ENCODE results near the gene LDHB.

The LDHB gene

DNA sequence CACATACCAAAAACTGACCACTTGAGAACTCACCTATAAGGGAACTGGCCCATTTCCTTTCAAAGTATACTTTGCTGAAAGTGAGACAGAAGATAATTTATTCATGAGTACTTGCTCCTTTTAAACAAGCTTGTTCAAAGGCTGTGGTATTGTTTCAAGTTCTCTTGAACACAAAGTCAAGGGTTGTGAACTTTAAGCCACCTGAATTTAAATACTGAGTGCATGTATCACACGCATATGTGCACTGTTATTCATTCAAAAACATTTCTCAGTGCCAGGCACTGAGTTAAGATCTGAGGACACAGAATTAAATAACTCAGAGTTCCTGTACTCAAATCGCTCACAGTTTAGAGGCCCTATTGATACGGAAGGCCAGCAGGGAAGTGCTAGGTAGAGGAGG, 19.1 kb upstream of the LDHB start:
- TF ChIP-seq ESRRG (CRISPR knock-in tag; IDR thresholded peaks at IDR 0.05) = no peak
- no peak for TF ChIP-seq TOX (CRISPR knock-in tag; IDR thresholded peaks at IDR 0.05; ENCODE audit: borderline replicate concordance)
- TF ChIP-seq PATZ1 (CRISPR knock-in tag; IDR thresholded peaks at IDR 0.05; ENCODE audit: borderline replicate concordance) = no peak
- no peak for TF ChIP-seq BACH2 (CRISPR knock-in tag; IDR thresholded peaks at IDR 0.05; ENCODE audit: borderline replicate concordance)
- TF ChIP-seq ZNF565 (CRISPR knock-in tag; conservative IDR thresholded peaks at IDR 0.05; ENCODE audit: low read depth) = no peak
- TF ChIP-seq RARB (CRISPR knock-in tag; IDR thresholded peaks at IDR 0.05) = no peak
- no peak for TF ChIP-seq TCF4 (CRISPR knock-in tag; IDR thresholded peaks at IDR 0.05; ENCODE audit: borderline replicate concordance)
- TF ChIP-seq, protein P1, sequence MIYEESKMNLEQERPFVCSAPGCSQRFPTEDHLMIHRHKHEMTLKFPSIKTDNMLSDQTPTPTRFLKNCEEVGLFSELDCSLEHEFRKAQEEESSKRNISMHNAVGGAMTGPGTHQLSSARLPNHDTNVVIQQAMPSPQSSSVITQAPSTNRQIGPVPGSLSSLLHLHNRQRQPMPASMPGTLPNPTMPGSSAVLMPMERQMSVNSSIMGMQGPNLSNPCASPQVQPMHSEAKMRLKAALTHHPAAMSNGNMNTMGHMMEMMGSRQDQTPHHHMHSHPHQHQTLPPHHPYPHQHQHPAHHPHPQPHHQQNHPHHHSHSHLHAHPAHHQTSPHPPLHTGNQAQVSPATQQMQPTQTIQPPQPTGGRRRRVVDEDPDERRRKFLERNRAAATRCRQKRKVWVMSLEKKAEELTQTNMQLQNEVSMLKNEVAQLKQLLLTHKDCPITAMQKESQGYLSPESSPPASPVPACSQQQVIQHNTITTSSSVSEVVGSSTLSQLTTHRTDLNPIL (CRISPR knock-in tag; IDR thresholded peaks at IDR 0.05; ENCODE audit: low read depth) = no peak
- no peak for ATAC-seq

DNA sequence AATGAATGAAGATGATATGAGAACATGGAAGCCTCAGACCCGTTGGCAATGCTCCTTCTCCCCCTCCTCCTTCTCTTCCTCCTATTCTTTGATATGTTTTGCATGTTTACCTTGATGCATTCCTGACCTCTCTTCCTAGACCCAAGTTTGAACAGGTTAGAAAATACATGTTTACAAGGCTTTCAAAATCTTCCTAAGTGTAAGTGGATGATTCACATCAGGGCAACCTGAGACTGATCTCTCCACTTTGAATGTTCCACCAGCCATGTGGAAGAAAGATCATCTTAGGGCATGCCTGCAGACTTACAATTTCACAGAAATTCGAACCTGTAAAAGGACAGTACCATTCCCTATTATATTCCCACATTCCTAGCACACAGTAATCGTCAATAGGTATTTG, 18.0 kb upstream of the LDHB start:
- TF ChIP-seq BACH2 (CRISPR knock-in tag; IDR thresholded peaks at IDR 0.05; ENCODE audit: borderline replicate concordance) (no peak), ZFP30 (CRISPR knock-in tag; IDR thresholded peaks at IDR 0.05) (no peak), ZNF70 (CRISPR knock-in tag; IDR thresholded peaks at IDR 0.05) (no peak), PATZ1 (CRISPR knock-in tag; IDR thresholded peaks at IDR 0.05; ENCODE audit: borderline replicate concordance) (no peak), ZFP3 (CRISPR knock-in tag; IDR thresholded peaks at IDR 0.05) (no peak), ZNF565 (CRISPR knock-in tag; conservative IDR thresholded peaks at IDR 0.05; ENCODE audit: low read depth) (no peak), POU6F1 (CRISPR knock-in tag; IDR thresholded peaks at IDR 0.05; ENCODE audit: borderline replicate concordance, low read depth) (no peak), ZNF8 (CRISPR knock-in tag; IDR thresholded peaks at IDR 0.05) (no peak), OSR1 (CRISPR knock-in tag; IDR thresholded peaks at IDR 0.05) (no peak), TCF4 (CRISPR knock-in tag; IDR thresholded peaks at IDR 0.05; ENCODE audit: borderline replicate concordance) (no peak), GLIS3 (CRISPR knock-in tag; IDR thresholded peaks at IDR 0.05) (no peak), CSRNP3 (CRISPR knock-in tag; IDR thresholded peaks at IDR 0.05) (no peak), SNAI2 (CRISPR knock-in tag; IDR thresholded peaks at IDR 0.05) (no peak), ARNTL (CRISPR knock-in tag; IDR thresholded peaks at IDR 0.05; ENCODE audit: borderline replicate concordance, low read depth) (no peak)
- TF ChIP-seq, protein P1 (CRISPR knock-in tag; IDR thresholded peaks at IDR 0.05; ENCODE audit: low read depth) = no peak
- TF ChIP-seq, protein P2, sequence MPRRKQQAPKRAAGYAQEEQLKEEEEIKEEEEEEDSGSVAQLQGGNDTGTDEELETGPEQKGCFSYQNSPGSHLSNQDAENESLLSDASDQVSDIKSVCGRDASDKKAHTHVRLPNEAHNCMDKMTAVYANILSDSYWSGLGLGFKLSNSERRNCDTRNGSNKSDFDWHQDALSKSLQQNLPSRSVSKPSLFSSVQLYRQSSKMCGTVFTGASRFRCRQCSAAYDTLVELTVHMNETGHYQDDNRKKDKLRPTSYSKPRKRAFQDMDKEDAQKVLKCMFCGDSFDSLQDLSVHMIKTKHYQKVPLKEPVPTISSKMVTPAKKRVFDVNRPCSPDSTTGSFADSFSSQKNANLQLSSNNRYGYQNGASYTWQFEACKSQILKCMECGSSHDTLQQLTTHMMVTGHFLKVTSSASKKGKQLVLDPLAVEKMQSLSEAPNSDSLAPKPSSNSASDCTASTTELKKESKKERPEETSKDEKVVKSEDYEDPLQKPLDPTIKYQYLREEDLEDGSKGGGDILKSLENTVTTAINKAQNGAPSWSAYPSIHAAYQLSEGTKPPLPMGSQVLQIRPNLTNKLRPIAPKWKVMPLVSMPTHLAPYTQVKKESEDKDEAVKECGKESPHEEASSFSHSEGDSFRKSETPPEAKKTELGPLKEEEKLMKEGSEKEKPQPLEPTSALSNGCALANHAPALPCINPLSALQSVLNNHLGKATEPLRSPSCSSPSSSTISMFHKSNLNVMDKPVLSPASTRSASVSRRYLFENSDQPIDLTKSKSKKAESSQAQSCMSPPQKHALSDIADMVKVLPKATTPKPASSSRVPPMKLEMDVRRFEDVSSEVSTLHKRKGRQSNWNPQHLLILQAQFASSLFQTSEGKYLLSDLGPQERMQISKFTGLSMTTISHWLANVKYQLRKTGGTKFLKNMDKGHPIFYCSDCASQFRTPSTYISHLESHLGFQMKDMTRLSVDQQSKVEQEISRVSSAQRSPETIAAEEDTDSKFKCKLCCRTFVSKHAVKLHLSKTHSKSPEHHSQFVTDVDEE (CRISPR knock-in tag; IDR thresholded peaks at IDR 0.05) = no peak
- ATAC-seq = no peak
